Kidney (tissue), 14 donors: Measurements from ENCODE around the gene ZNF197. TPM values are rescaled to one million over a fixed set of nuclear protein-coding genes. Genes with fewer than 3 reads are reported as not detected.

ENCODE experiments used
- DNase-seq, 5 donors: peaks; one replicate each; pipeline ENCODE4 v3.0.0-alpha.2; 2013 to 2020
- FAIRE-seq: peaks from 2 replicates; lab custom pipeline; 2012; peaks lifted over from hg19 to GRCh38; lab: Jason Lieb, UNC
- H3K27ac ChIP-seq, 2 donors: one replicate each; pipeline ENCODE4 v1.7.0; 2013; ENCODE audit warnings: low read depth in 2 of 2, low read length in 2 of 2, inconsistent platforms in 1 of 2
- H3K27me3 ChIP-seq: one replicate; pipeline ENCODE4 v1.7.1; 2013; ENCODE audit warnings: low read length, inconsistent platforms; ENCODE audit not compliant: control insufficient read depth, insufficient read depth
- H3K36me3 ChIP-seq, 3 donors: one replicate each; pipeline versions ENCODE4 v1.7.0 to v1.7.1; 2013; ENCODE audit warnings: low read length in 3 of 3, control low read depth in 1 of 3, inconsistent platforms in 1 of 3; ENCODE audit not compliant: insufficient read depth in 3 of 3, control insufficient read depth in 2 of 3
- H3K4me1 ChIP-seq, 3 donors: one replicate each; pipeline versions ENCODE4 v1.7.0 to v1.7.1; 2013; ENCODE audit warnings: low read length in 3 of 3, inconsistent platforms in 1 of 3, low read depth in 1 of 3; ENCODE audit not compliant: control insufficient read depth in 2 of 3, insufficient read depth in 2 of 3
- H3K4me3 ChIP-seq, 3 donors: one replicate each; pipeline versions ENCODE4 v1.7.0 to v1.8.1; 2013; ENCODE audit warnings: low read length in 3 of 3, control low read depth in 1 of 3, inconsistent platforms in 1 of 3
- H3K9ac ChIP-seq, 3 donors: one replicate each; pipeline versions ENCODE4 v1.7.0 to v1.7.1; 2013; ENCODE audit warnings: low read length in 3 of 3, control low read depth in 1 of 3, inconsistent platforms in 1 of 3
- H3K9me3 ChIP-seq, 3 donors: one replicate each; pipeline versions ENCODE4 v1.7.0 to v1.7.1; 2013; ENCODE audit warnings: low read length in 3 of 3, control low read depth in 1 of 3, inconsistent platforms in 1 of 3; ENCODE audit not compliant: control insufficient read depth in 2 of 3, insufficient read depth in 1 of 3
- intact Hi-C: fragments of 100-400 bp; cut with DNase I; formaldehyde crosslinking; loops from one replicate; pipeline ENCODE4 v1.11.1; 2022
- polyA plus RNA-seq: library from polyadenylated mRNA; stranded (reverse); fragments of 350-450 nt; fragmentation: Illumina TruSeq; extraction: RNeasy Lipid Tissue Mini Kit (QIAGEN cat#74804); gene quantifications from one replicate; pipeline ENCODE4 v1.2.3, GENCODE V29; 2014; ENCODE audit warnings: low read depth, low replicate concordance; ENCODE audit not compliant: insufficient read depth
- total RNA-seq: library from RNA; stranded (reverse); fragmentation: NEBNext Ultra II Directional; extraction: Animal tissue kit (Norgen Biotek cat#: 25700); gene quantifications from one replicate; pipeline ENCODE4 v1.2.1, GENCODE V29; 2021
- TF ChIP-seq, protein P1 (sequence below): IDR thresholded peaks from 3 replicates; pipeline ENCODE4 v1.5.1; 2012; ENCODE audit warnings: mild to moderate bottlenecking, moderate library complexity, borderline replicate concordance; ENCODE audit not compliant: insufficient read depth; ENCODE audit errors: extremely low read depth
- donor health status: control.
- donor health status: control.
- donor health status: control.
- donor health status: control.
- donor health status: control.
- donor health status: DM: yes; HTN: yes; CAD: no.
- donor health status: Normal renal cell carcinoma (clear cell type).

ZNF197 gene
- total and polyA plus RNA-seq, 2 donors from 2014 or later = 6.1 to 19.3 TPM

DNA sequence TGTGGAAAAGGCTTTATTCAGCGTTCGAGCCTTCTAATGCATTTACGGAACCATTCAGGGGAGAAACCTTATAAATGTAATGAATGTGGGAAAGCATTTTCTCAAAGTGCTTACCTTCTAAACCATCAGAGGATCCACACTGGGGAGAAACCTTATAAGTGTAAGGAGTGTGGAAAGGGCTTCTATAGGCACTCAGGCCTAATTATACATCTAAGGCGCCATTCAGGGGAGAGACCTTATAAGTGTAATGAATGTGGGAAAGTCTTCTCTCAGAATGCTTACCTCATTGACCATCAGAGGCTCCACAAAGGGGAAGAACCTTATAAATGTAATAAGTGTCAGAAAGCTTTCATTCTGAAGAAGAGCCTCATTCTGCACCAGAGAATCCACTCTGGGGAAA is 17.5 kb downstream of the ZNF197 start:
- no peaks in the 10 kb centered on the region for H3K27me3 ChIP-seq
- intact Hi-C loops = no loop called here
- H3K36me3 ChIP-seq = peaks cover 26 to 34% (median 28%) of the 10 kb centered on the region in 3 donors
- DNase-seq (no peak), FAIRE-seq (no peak)
- peaks cover 9 to 27% (median 9%) of the 10 kb centered on the region in 3 donors for H3K9me3 ChIP-seq
- no peak overlapping the region for H3K27ac ChIP-seq
- no peaks in the 10 kb centered on the region for H3K4me1 ChIP-seq
- no peak overlapping the region for H3K4me3 ChIP-seq
- TF ChIP-seq, protein P1, sequence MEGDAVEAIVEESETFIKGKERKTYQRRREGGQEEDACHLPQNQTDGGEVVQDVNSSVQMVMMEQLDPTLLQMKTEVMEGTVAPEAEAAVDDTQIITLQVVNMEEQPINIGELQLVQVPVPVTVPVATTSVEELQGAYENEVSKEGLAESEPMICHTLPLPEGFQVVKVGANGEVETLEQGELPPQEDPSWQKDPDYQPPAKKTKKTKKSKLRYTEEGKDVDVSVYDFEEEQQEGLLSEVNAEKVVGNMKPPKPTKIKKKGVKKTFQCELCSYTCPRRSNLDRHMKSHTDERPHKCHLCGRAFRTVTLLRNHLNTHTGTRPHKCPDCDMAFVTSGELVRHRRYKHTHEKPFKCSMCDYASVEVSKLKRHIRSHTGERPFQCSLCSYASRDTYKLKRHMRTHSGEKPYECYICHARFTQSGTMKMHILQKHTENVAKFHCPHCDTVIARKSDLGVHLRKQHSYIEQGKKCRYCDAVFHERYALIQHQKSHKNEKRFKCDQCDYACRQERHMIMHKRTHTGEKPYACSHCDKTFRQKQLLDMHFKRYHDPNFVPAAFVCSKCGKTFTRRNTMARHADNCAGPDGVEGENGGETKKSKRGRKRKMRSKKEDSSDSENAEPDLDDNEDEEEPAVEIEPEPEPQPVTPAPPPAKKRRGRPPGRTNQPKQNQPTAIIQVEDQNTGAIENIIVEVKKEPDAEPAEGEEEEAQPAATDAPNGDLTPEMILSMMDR = no peak
- no peak overlapping the region for H3K9ac ChIP-seq

DNA sequence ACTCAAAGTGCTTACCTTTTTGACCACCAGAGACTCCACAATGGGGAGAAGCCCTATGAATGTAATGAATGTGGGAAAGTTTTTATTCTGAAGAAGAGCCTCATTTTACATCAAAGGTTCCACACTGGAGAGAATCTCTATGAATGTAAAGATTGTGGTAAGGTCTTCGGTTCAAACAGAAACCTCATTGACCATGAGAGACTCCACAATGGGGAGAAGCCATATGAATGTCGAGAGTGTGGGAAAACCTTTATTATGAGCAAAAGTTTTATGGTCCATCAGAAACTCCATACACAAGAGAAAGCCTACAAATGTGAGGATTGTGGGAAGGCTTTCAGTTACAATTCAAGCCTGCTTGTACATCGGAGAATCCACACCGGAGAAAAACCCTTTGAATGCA is 18.2 kb downstream of the ZNF197 start:
- intact Hi-C loops = no loop called here
- no peak overlapping the region for H3K9ac ChIP-seq
- H3K4me1 ChIP-seq = peaks cover 0 to 2% (median 0%) of the 10 kb centered on the region in 3 donors
- H3K36me3 ChIP-seq = peaks cover 26 to 34% (median 28%) of the 10 kb centered on the region in 3 donors
- FAIRE-seq (no peak), DNase-seq (no peak)
- H3K27me3 ChIP-seq = no peaks in the 10 kb centered on the region
- TF ChIP-seq, protein P1 = no peak
- no peak overlapping the region for H3K4me3 ChIP-seq
- H3K27ac ChIP-seq = no peak overlapping the region
- peaks cover 9 to 27% (median 9%) of the 10 kb centered on the region in 3 donors for H3K9me3 ChIP-seq

DNA sequence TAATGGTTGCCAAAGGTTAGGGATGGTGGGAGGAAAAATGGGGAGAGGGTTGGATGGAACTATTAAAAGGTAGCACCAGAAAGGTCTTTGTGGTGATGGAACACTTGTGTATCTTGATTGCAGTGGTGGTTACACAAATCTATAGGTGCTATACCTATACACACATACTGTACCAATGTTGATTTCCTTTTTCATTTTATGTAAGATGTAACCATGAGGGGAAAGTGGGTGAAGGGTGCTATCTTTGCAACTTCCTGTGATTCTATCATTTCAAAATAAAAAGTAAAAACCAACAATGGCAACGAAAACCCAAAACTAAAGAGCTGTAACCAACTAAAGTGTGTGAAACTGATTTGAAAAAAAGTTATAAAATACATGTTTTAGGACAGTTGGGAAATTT is 22.9 kb downstream of the ZNF197 start:
- Histone ChIP-seq H3K4me1 (peaks cover 0 to 6% (median 0%) of the 10 kb centered on the region in 3 donors), H3K9me3 (peaks cover 0 to 11% (median under 1%) of the 10 kb centered on the region in 3 donors), H3K27me3 (no peaks in the 10 kb centered on the region), H3K9ac (no peak overlapping the region), H3K4me3 (no peak overlapping the region), H3K36me3 (peaks cover 7 to 21% (median 11%) of the 10 kb centered on the region in 3 donors), H3K27ac (no peak overlapping the region)
- intact Hi-C loops = no loop called here
- DNase-seq = no peak
- TF ChIP-seq, protein P1 = no peak
- FAIRE-seq = no peak
